Endothelial cell of umbilical vein (primary cell): Measurements from ENCODE around the gene ACP1. TPM values are rescaled to one million over a fixed set of nuclear protein-coding genes. Genes with fewer than 3 reads are reported as not detected.
A peak's percentile ranks its signal among the peaks of the same experiment; 100 is the strongest.

Source experiments
- BruUV-seq: library from RNA; stranded (reverse); fragments of 400-500 nt; replicated peaks from 2 replicates; lab custom pipeline; 2021; lab: Mats Ljungman, UMichigan
- CTCF ChIA-PET: fragments of 300-600, 350-600 bp; sonication (Branson Sonifier 250); formaldehyde crosslinking; loops from one replicate; lab custom pipeline; 2021; ENCODE audit warnings: antibody characterized with exemption, inconsistent platforms; lab: Charles Lee
- POLR2A ChIA-PET: fragments of 300-600, 350-600 bp; sonication (Branson Sonifier 250); formaldehyde crosslinking; loops from one replicate; lab custom pipeline; 2021; ENCODE audit warnings: antibody characterized with exemption, inconsistent platforms; lab: Charles Lee
- DNase-seq: peaks from one replicate; pipeline ENCODE4 v3.0.0-alpha.2; 2011; ENCODE audit warnings: low read depth, low spot score
- FAIRE-seq: peaks from 2 replicates; lab custom pipeline; 2011; peaks lifted over from hg19 to GRCh38; lab: Jason Lieb, UNC
- H2AFZ ChIP-seq: 2 replicates; pipeline ENCODE4 v1.6.0; 2012; ENCODE audit warnings: low read depth, low read length, control low read depth, inconsistent platforms
- H3K27ac ChIP-seq: 2 replicates; pipeline ENCODE4 v1.5.1; 2011; ENCODE audit warnings: low read depth, mild to moderate bottlenecking, control low read depth, low read length, moderate library complexity; ENCODE audit not compliant: insufficient read depth
- H3K27me3 ChIP-seq, 2 experiments: 2 replicates each; pipeline versions ENCODE4 v1.6.0 to v1.6.1; 2011; ENCODE audit warnings: low read length in 2 of 2, mixed read lengths in 1 of 2; ENCODE audit not compliant: control insufficient read depth in 2 of 2, insufficient read depth in 2 of 2
- H3K36me3 ChIP-seq, 2 experiments: 2 replicates in 1 of 2; 3 replicates in 1 of 2; pipeline ENCODE4 v1.5.1; 2011; ENCODE audit warnings: low read length in 2 of 2, mild to moderate bottlenecking in 1 of 2, moderate library complexity in 1 of 2; ENCODE audit not compliant: control insufficient read depth in 2 of 2, insufficient read depth in 2 of 2; ENCODE audit errors: extremely low read depth in 1 of 2
- H3K4me1 ChIP-seq: 3 replicates; pipeline ENCODE4 v1.5.1; 2011; ENCODE audit warnings: mild to moderate bottlenecking, low read length; ENCODE audit not compliant: control insufficient read depth, insufficient read depth; ENCODE audit errors: extremely low read depth
- H3K4me2 ChIP-seq: 2 replicates; pipeline ENCODE4 v1.6.1; 2011; ENCODE audit warnings: low read length, control low read depth, mixed read lengths; ENCODE audit not compliant: insufficient read depth
- H3K4me3 ChIP-seq, 3 experiments: fragments of 200-600 bp in 1 of 3; sonication (generic), shearing (Covaris generic) in 1 of 3; replicated peaks in 1 of 3; 2 replicates each; pipeline ENCODE4 v1.5.1; 2011 to 2016; ENCODE audit warnings: control low read depth in 3 of 3, low read length in 3 of 3, mild to moderate bottlenecking in 2 of 3, inconsistent platforms in 1 of 3, low read depth in 1 of 3, moderate library complexity in 1 of 3; ENCODE audit not compliant: insufficient read depth in 1 of 3
- H3K79me2 ChIP-seq: 2 replicates; pipeline ENCODE4 v1.6.0; 2012; ENCODE audit warnings: low read length, inconsistent platforms; ENCODE audit not compliant: control insufficient read depth, insufficient read depth
- H3K9ac ChIP-seq: replicated peaks from 2 replicates; pipeline ENCODE3; 2011; ENCODE audit warnings: low read length, control low read depth; ENCODE audit not compliant: insufficient read depth; ENCODE audit errors: extremely low read depth
- H3K9me1 ChIP-seq: replicated peaks from 3 replicates; pipeline ENCODE4 v1.6.0; 2011; ENCODE audit warnings: mild to moderate bottlenecking, low read length; ENCODE audit not compliant: control insufficient read depth, insufficient read depth; ENCODE audit errors: extremely low read depth
- H3K9me3 ChIP-seq: replicated peaks from 2 replicates; pipeline ENCODE4 v1.5.1; 2012; ENCODE audit warnings: low read length, inconsistent platforms; ENCODE audit not compliant: control insufficient read depth, insufficient read depth
- H4K20me1 ChIP-seq: replicated peaks from 2 replicates; pipeline ENCODE3; 2011; ENCODE audit warnings: mild to moderate bottlenecking, low read length; ENCODE audit not compliant: control insufficient read depth, insufficient read depth; ENCODE audit errors: extremely low read depth
- EZH2 ChIP-seq: IDR thresholded peaks from 2 replicates; pipeline ENCODE4 v1.6.1; 2012; ENCODE audit warnings: borderline replicate concordance, low read depth, mild to moderate bottlenecking, moderate library complexity, low read length, inconsistent platforms; ENCODE audit not compliant: severe bottlenecking
- FOS ChIP-seq: IDR thresholded peaks from 2 replicates; pipeline ENCODE4 v1.6.1; 2011; ENCODE audit warnings: mild to moderate bottlenecking, low read length, moderate library complexity, borderline replicate concordance; ENCODE audit not compliant: insufficient read depth
- GATA2 ChIP-seq: IDR thresholded peaks from 2 replicates; pipeline ENCODE4 v1.7.0; 2011; ENCODE audit warnings: low read depth, mild to moderate bottlenecking, moderate library complexity, mixed read lengths, low read length; ENCODE audit not compliant: insufficient read length, insufficient read depth
- JUN ChIP-seq: IDR thresholded peaks from 2 replicates; pipeline ENCODE4 v1.6.1; 2011; ENCODE audit warnings: borderline replicate concordance, low read depth; ENCODE audit not compliant: insufficient read length, insufficient read depth
- MYC ChIP-seq: IDR thresholded peaks from one replicate; pipeline ENCODE4 v1.6.1; 2011; ENCODE audit warnings: mild to moderate bottlenecking, low read depth, low read length
- POLR2A ChIP-seq: IDR thresholded peaks from 2 replicates; pipeline ENCODE4 v1.6.1; 2012; ENCODE audit warnings: low read depth, mild to moderate bottlenecking, control low read depth, low read length
- POLR2AphosphoS5 ChIP-seq: IDR thresholded peaks from 2 replicates; pipeline ENCODE4 v1.6.1; 2012; ENCODE audit warnings: low read depth, mild to moderate bottlenecking, control low read depth, low read length, moderate library complexity; ENCODE audit not compliant: insufficient read depth
- dilution Hi-C: fragments of 300-500 bp; cut with MboI; formaldehyde crosslinking; loops from one replicate; pipeline ENCODE4 v1.15.0; 2019; ENCODE audit warnings: low sequenced_read_pairs; ENCODE audit not compliant: extremely low pct_ligation_motif_present
- intact Hi-C: fragments of 100-400 bp; cut with micrococcal nuclease; formaldehyde crosslinking; loops from one replicate; pipeline ENCODE4 v1.10.0; 2022
- polyA plus RNA-seq, 4 experiments: library from polyadenylated mRNA; depleted of rRNA in 3 of 4; stranded (reverse) in 3 of 4; unstranded in 1 of 4; fragments of >200 nt; gene quantifications; 2 replicates each; pipeline versions ENCODE4 v1.2.1 to v1.2.3, GENCODE V29; 2011 to 2012; ENCODE audit warnings: missing spikeins in 1 of 4
- total RNA-seq: library from RNA; stranded (reverse); gene quantifications from 2 replicates; pipeline ENCODE4 v1.2.3, GENCODE V29; 2021
- TF ChIP-seq, protein P1 (sequence below): IDR thresholded peaks from 2 replicates; pipeline ENCODE4 v1.6.1; 2011; ENCODE audit not compliant: insufficient read depth, insufficient read length
- TF ChIP-seq, protein P2 (sequence below), 2 donors: IDR thresholded peaks; 1 replicate in 1 of 2; 2 replicates in 1 of 2; pipeline ENCODE4 v1.5.1; 2011; ENCODE audit warnings: low read length in 2 of 2, mild to moderate bottlenecking in 2 of 2, moderate library complexity in 2 of 2, control low read depth in 1 of 2, inconsistent platforms in 1 of 2, low read depth in 1 of 2; ENCODE audit not compliant: insufficient read depth in 1 of 2; ENCODE audit errors: extremely low read depth in 1 of 2

ACP1 gene
- total and polyA plus RNA-seq, 2 donors (not counting 3 experiments of a cell fraction or from before 2014, with no cell fraction given): 63.4 to 80.2 TPM

DNA sequence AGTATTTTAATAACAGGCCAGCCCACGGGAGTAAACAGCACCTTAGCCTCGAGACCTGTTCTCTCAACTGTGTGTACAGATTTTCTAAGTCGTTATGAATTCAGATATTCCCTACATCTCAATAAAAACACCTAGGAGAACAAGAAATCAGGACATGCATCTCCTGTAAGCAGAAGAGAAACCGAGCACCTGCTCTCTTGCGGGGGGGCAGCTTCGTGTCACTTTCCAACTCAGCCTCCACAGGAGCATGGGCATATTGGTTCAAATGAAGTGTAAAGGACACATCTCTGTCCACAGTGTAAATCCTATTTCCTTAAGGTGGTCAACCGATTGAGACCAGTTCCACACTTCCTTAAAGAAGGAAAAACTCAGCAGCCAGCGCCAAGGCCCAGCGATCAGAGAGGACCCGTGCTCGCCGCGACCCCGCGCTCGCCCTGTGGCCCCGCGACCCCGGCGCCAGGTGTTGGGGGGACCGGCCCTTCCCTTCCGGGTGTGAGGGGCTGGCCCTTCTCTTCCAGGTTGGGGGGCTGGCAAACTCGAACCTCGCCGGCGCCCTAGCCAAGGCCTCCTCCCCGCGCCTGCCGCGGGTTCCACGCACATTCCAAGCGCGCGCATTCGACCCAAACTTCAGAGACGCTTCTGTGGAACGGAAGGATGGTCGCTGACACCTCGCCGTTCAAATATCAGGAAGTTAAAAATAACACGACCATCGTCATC, 1.6 kb upstream of the ACP1 start:
- POLR2A ChIA-PET: no interaction called here

More for the DNA sequence above, 1.6 kb upstream of the ACP1 start:
- no peak for DNase-seq
- CTCF ChIA-PET: interaction anchor here (0.9 to 1.7 kb wide), 2 partner anchors 16 to 1283 kb away, joined by 3 to 8 read pairs; no protein-coding TSS in a partner anchor
- dilution Hi-C loops (no loop called here), intact Hi-C loops (loop anchor here (5.0 kb wide), 1 partner anchor 1364 kb away; no protein-coding TSS in a partner anchor)
- H3K27ac ChIP-seq: no peak overlapping the region
- H3K36me3 ChIP-seq: no peaks in the 10 kb centered on the region
- H3K4me1 ChIP-seq: peaks cover 17% of the 10 kb centered on the region
- no peak for FAIRE-seq
- H2AFZ ChIP-seq: peak overlapping the region; percentile 95
- H3K27me3 ChIP-seq: no peaks in the 10 kb centered on the region
- no peak for TF ChIP-seq POLR2AphosphoS5
- TF ChIP-seq EZH2: no peak
- TF ChIP-seq MYC: no peak
- TF ChIP-seq JUN: no peak
- TF ChIP-seq FOS: no peak
- TF ChIP-seq, protein P1, sequence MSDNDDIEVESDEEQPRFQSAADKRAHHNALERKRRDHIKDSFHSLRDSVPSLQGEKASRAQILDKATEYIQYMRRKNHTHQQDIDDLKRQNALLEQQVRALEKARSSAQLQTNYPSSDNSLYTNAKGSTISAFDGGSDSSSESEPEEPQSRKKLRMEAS: no peak
- no peak for TF ChIP-seq POLR2A
- TF ChIP-seq, protein P2, sequence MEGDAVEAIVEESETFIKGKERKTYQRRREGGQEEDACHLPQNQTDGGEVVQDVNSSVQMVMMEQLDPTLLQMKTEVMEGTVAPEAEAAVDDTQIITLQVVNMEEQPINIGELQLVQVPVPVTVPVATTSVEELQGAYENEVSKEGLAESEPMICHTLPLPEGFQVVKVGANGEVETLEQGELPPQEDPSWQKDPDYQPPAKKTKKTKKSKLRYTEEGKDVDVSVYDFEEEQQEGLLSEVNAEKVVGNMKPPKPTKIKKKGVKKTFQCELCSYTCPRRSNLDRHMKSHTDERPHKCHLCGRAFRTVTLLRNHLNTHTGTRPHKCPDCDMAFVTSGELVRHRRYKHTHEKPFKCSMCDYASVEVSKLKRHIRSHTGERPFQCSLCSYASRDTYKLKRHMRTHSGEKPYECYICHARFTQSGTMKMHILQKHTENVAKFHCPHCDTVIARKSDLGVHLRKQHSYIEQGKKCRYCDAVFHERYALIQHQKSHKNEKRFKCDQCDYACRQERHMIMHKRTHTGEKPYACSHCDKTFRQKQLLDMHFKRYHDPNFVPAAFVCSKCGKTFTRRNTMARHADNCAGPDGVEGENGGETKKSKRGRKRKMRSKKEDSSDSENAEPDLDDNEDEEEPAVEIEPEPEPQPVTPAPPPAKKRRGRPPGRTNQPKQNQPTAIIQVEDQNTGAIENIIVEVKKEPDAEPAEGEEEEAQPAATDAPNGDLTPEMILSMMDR (IDR thresholded peaks at IDR 0.05; ENCODE audit: extremely low read depth in 1 of 2, insufficient read depth in 1 of 2, low read depth in 1 of 2, low read length in 2 of 2): no peak
- TF ChIP-seq GATA2: no peak
- H3K9me3 ChIP-seq: no peaks in the 10 kb centered on the region
- H3K4me2 ChIP-seq: peak overlapping the region; percentile 83
- peaks cover 2% of the 10 kb centered on the region for H4K20me1 ChIP-seq
- BruUV-seq: no TSS peak
- peaks cover 32% of the 10 kb centered on the region for H3K79me2 ChIP-seq
- peak overlapping the region in 2 of 3 experiments; percentile 61 to 79 for H3K4me3 ChIP-seq
- no peaks in the 10 kb centered on the region for H3K9me1 ChIP-seq
- no peak overlapping the region for H3K9ac ChIP-seq
